ENCODE measurements around the gene MACO1. TPM values are rescaled to one million over a fixed set of nuclear protein-coding genes. Genes with fewer than 3 reads are reported as not detected.

Gene MACO1
- total RNA-seq, 6 donors from 2014 or later = 12.6 to 27.2 (median 16.9) TPM

- peak in 1 of 2 donors; percentile 46 for DNase-seq
- 87 to 88% methylated on average over 33 of the region's 33 CpGs for WGBS, 2 donors
- peak in 1 of 2 donors; percentile 23 for ATAC-seq (ENCODE audit: low FRiP score in 2 of 2)
Measured at GRCh38 chr1:25517476-25518394, 87.0 kb downstream of the MACO1 start.

DNA sequence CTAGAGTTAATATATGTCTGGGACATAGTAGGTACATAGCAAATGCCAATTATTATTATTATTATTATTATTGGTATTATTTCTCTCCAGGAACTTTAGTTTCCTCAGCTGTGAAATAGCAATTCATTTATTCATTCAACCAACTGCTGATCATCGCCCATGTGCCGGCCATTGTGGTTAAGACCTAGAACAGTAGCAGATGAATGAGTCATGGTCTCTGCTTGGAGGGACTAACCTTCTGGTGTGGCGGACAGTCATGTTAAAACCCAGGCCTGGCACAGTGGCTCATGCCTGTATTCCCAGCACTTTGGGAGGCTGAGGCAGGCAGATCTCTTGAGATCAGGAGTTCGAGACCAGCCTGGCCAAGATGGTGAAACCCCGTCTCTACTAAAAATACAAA lies 88.9 kb downstream of the MACO1 start:
- Histone ChIP-seq H3K36me3 (no peaks in the 10 kb centered on the region), H3K9me3 (no peaks in the 10 kb centered on the region), H3K27me3 (no peaks in the 10 kb centered on the region), H3K4me3 (no peak overlapping the region), H3K4me1 (no peaks in the 10 kb centered on the region), H3K27ac (no peak overlapping the region)
- DNase-seq (no peak), ATAC-seq (ENCODE audit: low FRiP score in 2 of 2) (no peak)
- TF ChIP-seq, protein P1, sequence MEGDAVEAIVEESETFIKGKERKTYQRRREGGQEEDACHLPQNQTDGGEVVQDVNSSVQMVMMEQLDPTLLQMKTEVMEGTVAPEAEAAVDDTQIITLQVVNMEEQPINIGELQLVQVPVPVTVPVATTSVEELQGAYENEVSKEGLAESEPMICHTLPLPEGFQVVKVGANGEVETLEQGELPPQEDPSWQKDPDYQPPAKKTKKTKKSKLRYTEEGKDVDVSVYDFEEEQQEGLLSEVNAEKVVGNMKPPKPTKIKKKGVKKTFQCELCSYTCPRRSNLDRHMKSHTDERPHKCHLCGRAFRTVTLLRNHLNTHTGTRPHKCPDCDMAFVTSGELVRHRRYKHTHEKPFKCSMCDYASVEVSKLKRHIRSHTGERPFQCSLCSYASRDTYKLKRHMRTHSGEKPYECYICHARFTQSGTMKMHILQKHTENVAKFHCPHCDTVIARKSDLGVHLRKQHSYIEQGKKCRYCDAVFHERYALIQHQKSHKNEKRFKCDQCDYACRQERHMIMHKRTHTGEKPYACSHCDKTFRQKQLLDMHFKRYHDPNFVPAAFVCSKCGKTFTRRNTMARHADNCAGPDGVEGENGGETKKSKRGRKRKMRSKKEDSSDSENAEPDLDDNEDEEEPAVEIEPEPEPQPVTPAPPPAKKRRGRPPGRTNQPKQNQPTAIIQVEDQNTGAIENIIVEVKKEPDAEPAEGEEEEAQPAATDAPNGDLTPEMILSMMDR (IDR thresholded peaks at IDR 0.05) = no peak
- no peak for TF ChIP-seq POLR2AphosphoS5 (IDR thresholded peaks at IDR 0.05)
- TF ChIP-seq POLR2A (IDR thresholded peaks at IDR 0.05) = no peak
- TF ChIP-seq EP300 (IDR thresholded peaks at IDR 0.05) = no peak
- WGBS, 2 donors = 89 to 90% methylated on average over 5 of the region's 5 CpGs

More at GRCh38 chr1:25517476-25518394, 87.0 kb downstream of the MACO1 start:
- Histone ChIP-seq H3K27me3 (no peaks in the 10 kb centered on the region), H3K4me1 (no peaks in the 10 kb centered on the region), H3K9me3 (peaks cover 0 to 1% (median 0%) of the 10 kb centered on the region in 4 donors), H3K36me3 (no peaks in the 10 kb centered on the region), H3K4me3 (no peak overlapping the region), H3K27ac (no peak overlapping the region)
- no peak for TF ChIP-seq POLR2A (IDR thresholded peaks at IDR 0.05)

DNA sequence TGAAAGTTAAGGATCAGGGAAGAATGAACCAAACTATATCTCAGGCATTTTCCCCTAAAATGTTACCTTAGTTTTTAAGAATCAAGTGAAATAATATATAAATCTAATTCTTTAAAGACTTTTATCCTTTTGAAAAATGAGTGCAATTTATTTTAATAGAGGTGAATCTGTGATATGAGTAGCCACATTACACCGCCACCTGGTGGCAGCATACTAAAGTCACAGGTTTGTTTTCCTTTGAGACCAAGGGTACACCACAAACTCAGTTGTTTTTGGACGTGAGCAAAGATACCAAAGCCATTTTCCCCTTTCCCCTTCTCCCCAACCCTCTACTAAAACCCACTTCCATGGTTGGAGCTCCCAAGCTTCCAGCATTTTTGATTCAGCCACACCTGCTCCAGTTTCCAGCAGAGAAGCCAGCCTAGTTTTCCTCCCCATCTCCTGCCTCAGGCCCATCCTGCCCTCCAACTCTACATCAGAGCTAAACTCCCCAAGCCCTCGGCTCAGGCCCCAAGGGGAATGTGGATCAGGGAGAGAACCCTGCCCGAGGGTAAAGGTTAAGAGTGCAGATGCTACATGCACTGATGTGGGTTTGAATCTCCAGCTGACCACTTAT lies 89.9 kb downstream of the MACO1 start:
- DNase-seq (peak in 1 of 2 donors; percentile 62), ATAC-seq (ENCODE audit: low FRiP score in 2 of 2) (peak in 1 of 2 donors; percentile 67)
- no peak for TF ChIP-seq POLR2AphosphoS5 (IDR thresholded peaks at IDR 0.05)
- TF ChIP-seq, protein P1 (IDR thresholded peaks at IDR 0.05) = peak; percentile 59 to 78 (median 72)
- Histone ChIP-seq H3K4me1 (no peaks in the 10 kb centered on the region), H3K27me3 (no peaks in the 10 kb centered on the region), H3K9me3 (no peaks in the 10 kb centered on the region), H3K4me3 (no peak overlapping the region), H3K27ac (no peak overlapping the region), H3K36me3 (no peaks in the 10 kb centered on the region)
- WGBS, 2 donors = 18% methylated on average over 4 of the region's 4 CpGs

- DNase-seq (no peak), ATAC-seq (ENCODE audit: low FRiP score in 2 of 2) (no peak)
- 81 to 93% methylated on average over 3 to 5 of the region's 5 CpGs for WGBS, 2 donors
- Histone ChIP-seq H3K4me3 (no peak overlapping the region), H3K9me3 (no peaks in the 10 kb centered on the region), H3K27me3 (no peaks in the 10 kb centered on the region), H3K36me3 (no peaks in the 10 kb centered on the region), H3K4me1 (no peaks in the 10 kb centered on the region), H3K27ac (no peak overlapping the region)
- TF ChIP-seq POLR2AphosphoS5 (IDR thresholded peaks at IDR 0.05) (no peak), POLR2A (IDR thresholded peaks at IDR 0.05) (no peak), EP300 (IDR thresholded peaks at IDR 0.05) (no peak)
- TF ChIP-seq, protein P1 (IDR thresholded peaks at IDR 0.05) = no peak
Measured at GRCh38 chr1:25522031-25522655, 91.4 kb downstream of the MACO1 start.

- WGBS, 2 donors = 78 to 91% methylated on average over 10 of the region's 10 CpGs
- TF ChIP-seq POLR2AphosphoS5 (IDR thresholded peaks at IDR 0.05) (no peak), POLR2A (IDR thresholded peaks at IDR 0.05) (no peak), EP300 (IDR thresholded peaks at IDR 0.05) (no peak)
- TF ChIP-seq, protein P1 (IDR thresholded peaks at IDR 0.05) = no peak
- H3K4me1 ChIP-seq = no peaks in the 10 kb centered on the region
- no peaks in the 10 kb centered on the region for H3K27me3 ChIP-seq
- H3K4me3 ChIP-seq = no peak overlapping the region
- H3K9me3 ChIP-seq = no peaks in the 10 kb centered on the region
- no peaks in the 10 kb centered on the region for H3K36me3 ChIP-seq
- ATAC-seq (ENCODE audit: low FRiP score in 2 of 2) (no peak), DNase-seq (no peak)
- no peak overlapping the region for H3K27ac ChIP-seq
Measured at GRCh38 chr1:25523542-25523941, 92.8 kb downstream of the MACO1 start.

All from upper lobe of left lung (tissue), 6 donors.